Measurements from ENCODE around the gene KRTAP10-4. TPM values are rescaled to one million over a fixed set of nuclear protein-coding genes. Genes with fewer than 3 reads are reported as not detected.

Gene KRTAP10-4
- total and polyA plus RNA-seq, 10 of the 15 experiments (the other 5 are each of a cell fraction or from before 2014, with no cell fraction given) = not detected

GRCh38 chr21:44599264-44600029 is 25.9 kb downstream of the KRTAP10-4 start:
- no peaks in the 10 kb centered on the region; the same call in 2 of the 3 replicates for H3K9me3 ChIP-seq (replicated peaks; ENCODE audit: control insufficient read depth, insufficient read depth, low read length)
- TF ChIP-seq GATAD2B (conservative IDR thresholded peaks at IDR 0.05; ENCODE audit: low read depth) = no peak
- TF ChIP-seq, protein P1, sequence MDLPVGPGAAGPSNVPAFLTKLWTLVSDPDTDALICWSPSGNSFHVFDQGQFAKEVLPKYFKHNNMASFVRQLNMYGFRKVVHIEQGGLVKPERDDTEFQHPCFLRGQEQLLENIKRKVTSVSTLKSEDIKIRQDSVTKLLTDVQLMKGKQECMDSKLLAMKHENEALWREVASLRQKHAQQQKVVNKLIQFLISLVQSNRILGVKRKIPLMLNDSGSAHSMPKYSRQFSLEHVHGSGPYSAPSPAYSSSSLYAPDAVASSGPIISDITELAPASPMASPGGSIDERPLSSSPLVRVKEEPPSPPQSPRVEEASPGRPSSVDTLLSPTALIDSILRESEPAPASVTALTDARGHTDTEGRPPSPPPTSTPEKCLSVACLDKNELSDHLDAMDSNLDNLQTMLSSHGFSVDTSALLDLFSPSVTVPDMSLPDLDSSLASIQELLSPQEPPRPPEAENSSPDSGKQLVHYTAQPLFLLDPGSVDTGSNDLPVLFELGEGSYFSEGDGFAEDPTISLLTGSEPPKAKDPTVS (IDR thresholded peaks at IDR 0.05; ENCODE audit: low read depth, low read length) = no peak
- TF ChIP-seq, protein P2, sequence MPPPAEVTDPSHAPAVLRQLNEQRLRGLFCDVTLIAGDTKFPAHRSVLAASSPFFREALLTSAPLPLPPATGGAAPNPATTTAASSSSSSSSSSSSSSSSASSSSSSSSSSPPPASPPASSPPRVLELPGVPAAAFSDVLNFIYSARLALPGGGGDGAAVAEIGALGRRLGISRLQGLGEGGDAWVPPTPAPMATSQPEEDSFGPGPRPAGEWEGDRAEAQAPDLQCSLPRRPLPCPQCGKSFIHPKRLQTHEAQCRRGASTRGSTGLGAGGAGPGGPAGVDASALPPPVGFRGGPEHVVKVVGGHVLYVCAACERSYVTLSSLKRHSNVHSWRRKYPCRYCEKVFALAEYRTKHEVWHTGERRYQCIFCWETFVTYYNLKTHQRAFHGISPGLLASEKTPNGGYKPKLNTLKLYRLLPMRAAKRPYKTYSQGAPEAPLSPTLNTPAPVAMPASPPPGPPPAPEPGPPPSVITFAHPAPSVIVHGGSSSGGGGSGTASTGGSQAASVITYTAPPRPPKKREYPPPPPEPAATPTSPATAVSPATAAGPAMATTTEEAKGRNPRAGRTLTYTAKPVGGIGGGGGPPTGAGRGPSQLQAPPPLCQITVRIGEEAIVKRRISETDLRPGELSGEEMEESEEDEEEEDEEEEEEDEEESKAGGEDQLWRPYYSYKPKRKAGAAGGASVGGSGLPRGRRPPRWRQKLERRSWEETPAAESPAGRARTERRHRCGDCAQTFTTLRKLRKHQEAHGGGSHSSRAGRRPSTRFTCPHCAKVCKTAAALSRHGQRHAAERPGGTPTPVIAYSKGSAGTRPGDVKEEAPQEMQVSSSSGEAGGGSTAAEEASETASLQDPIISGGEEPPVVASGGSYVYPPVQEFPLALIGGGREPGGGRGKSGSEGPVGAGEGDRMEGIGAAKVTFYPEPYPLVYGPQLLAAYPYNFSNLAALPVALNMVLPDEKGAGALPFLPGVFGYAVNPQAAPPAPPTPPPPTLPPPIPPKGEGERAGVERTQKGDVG (CRISPR knock-in tag; IDR thresholded peaks at IDR 0.05) = no peak
- TF ChIP-seq TBL1XR1 (IDR thresholded peaks at IDR 0.05; ENCODE audit: low read depth, low read length) = no peak
- TF ChIP-seq CREB1 (IDR thresholded peaks at IDR 0.05; ENCODE audit: low read depth) = no peak
- no peak for TF ChIP-seq MTA3 (IDR thresholded peaks at IDR 0.05; ENCODE audit: borderline replicate concordance, low read length)
- no peak for TF ChIP-seq SREBF2 (IDR thresholded peaks at IDR 0.05; ENCODE audit: low read length)
- no peak for TF ChIP-seq POLR2AphosphoS5 (IDR thresholded peaks at IDR 0.05; ENCODE audit: low read length)
- TF ChIP-seq SP1 (IDR thresholded peaks at IDR 0.05; ENCODE audit: low read depth, low read length) = no peak
- TF ChIP-seq RAD21 (IDR thresholded peaks at IDR 0.05; ENCODE audit: insufficient read depth, low read depth, low read length) = no peak
- TF ChIP-seq, protein P3, sequence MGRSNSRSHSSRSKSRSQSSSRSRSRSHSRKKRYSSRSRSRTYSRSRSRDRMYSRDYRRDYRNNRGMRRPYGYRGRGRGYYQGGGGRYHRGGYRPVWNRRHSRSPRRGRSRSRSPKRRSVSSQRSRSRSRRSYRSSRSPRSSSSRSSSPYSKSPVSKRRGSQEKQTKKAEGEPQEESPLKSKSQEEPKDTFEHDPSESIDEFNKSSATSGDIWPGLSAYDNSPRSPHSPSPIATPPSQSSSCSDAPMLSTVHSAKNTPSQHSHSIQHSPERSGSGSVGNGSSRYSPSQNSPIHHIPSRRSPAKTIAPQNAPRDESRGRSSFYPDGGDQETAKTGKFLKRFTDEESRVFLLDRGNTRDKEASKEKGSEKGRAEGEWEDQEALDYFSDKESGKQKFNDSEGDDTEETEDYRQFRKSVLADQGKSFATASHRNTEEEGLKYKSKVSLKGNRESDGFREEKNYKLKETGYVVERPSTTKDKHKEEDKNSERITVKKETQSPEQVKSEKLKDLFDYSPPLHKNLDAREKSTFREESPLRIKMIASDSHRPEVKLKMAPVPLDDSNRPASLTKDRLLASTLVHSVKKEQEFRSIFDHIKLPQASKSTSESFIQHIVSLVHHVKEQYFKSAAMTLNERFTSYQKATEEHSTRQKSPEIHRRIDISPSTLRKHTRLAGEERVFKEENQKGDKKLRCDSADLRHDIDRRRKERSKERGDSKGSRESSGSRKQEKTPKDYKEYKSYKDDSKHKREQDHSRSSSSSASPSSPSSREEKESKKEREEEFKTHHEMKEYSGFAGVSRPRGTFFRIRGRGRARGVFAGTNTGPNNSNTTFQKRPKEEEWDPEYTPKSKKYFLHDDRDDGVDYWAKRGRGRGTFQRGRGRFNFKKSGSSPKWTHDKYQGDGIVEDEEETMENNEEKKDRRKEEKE (IDR thresholded peaks at IDR 0.05) = no peak
- TF ChIP-seq BRCA1 (IDR thresholded peaks at IDR 0.05; ENCODE audit: low read depth, low read length) = no peak
- no peak for TF ChIP-seq WRNIP1 (IDR thresholded peaks at IDR 0.05; ENCODE audit: borderline replicate concordance, low read depth, low read length)
- TF ChIP-seq, protein P4, sequence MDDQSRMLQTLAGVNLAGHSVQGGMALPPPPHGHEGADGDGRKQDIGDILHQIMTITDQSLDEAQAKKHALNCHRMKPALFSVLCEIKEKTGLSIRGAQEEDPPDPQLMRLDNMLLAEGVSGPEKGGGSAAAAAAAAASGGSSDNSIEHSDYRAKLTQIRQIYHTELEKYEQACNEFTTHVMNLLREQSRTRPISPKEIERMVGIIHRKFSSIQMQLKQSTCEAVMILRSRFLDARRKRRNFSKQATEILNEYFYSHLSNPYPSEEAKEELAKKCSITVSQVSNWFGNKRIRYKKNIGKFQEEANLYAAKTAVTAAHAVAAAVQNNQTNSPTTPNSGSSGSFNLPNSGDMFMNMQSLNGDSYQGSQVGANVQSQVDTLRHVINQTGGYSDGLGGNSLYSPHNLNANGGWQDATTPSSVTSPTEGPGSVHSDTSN (IDR thresholded peaks at IDR 0.05; ENCODE audit: insufficient replicate concordance, low read depth, low read length) = no peak
- no peak for TF ChIP-seq SRF (IDR thresholded peaks at IDR 0.05; ENCODE audit: low read depth in 2 of 2, low read length in 2 of 2)
- TF ChIP-seq MYC (IDR thresholded peaks at IDR 0.05; ENCODE audit: insufficient read depth, insufficient read length, insufficient replicate concordance, low read length, severe bottlenecking) = no peak

More at GRCh38 chr21:44599264-44600029, 25.9 kb downstream of the KRTAP10-4 start:
- no peaks in the 10 kb centered on the region for H3K79me2 ChIP-seq (ENCODE audit: control insufficient read depth, insufficient read depth, low read length)
- H3K27ac ChIP-seq (ENCODE audit: control insufficient read depth, insufficient read depth) = no peak overlapping the region
- H3K4me3 ChIP-seq = no peak overlapping the region
- POLR2A ChIA-PET = no interaction called here
- no peaks in the 10 kb centered on the region for H3K36me3 ChIP-seq (ENCODE audit: control insufficient read depth in 2 of 2, insufficient read depth in 2 of 2, low read length in 1 of 2)
- no peak overlapping the region for H2AFZ ChIP-seq (ENCODE audit: control insufficient read depth, low read depth, low read length)
- in situ Hi-C loops (cut with MboI) (no loop called here), intact Hi-C loops (cut with micrococcal nuclease; ENCODE audit: unreplicated experiment) (no loop called here)
- no peaks in the 10 kb centered on the region for H3K27me3 ChIP-seq (replicated peaks in 1 of 2; ENCODE audit: control insufficient read depth in 2 of 2, insufficient read depth in 2 of 2, low read length in 1 of 2)
- FAIRE-seq = no peak
- CTCF ChIA-PET = no interaction called here
- no TSS peak for BruUV-seq (replicated peaks)
- ATAC-seq = no peak
- RAD21 ChIA-PET (ENCODE audit: unreplicated experiment) = no interaction called here
- H3K4me1 ChIP-seq (ENCODE audit: control insufficient read depth, insufficient read depth, low read length) = no peaks in the 10 kb centered on the region
- H3K9ac ChIP-seq (ENCODE audit: control insufficient read depth, insufficient read depth, low read length) = no peak overlapping the region
- WGBS (ENCODE audit: insufficient coverage, insufficient replicate concordance, low lambda C conversion rate, missing lambda C conversion rate) = 63% methylated on average over 8 of the region's 8 CpGs
- SMC1A ChIA-PET (ENCODE audit: uncharacterized antibody, unreplicated experiment) = no interaction called here
- H3K4me2 ChIP-seq (ENCODE audit: control insufficient read depth, insufficient read depth) = no peak overlapping the region
- DNase-seq (ENCODE audit: low read depth, low spot score) = no peak
- H4K20me1 ChIP-seq (ENCODE audit: control insufficient read depth, insufficient read depth) = no peaks in the 10 kb centered on the region

All from GM12878 (cell line).